ENCODE results near the gene NCR2.

Gene NCR2

DNA sequence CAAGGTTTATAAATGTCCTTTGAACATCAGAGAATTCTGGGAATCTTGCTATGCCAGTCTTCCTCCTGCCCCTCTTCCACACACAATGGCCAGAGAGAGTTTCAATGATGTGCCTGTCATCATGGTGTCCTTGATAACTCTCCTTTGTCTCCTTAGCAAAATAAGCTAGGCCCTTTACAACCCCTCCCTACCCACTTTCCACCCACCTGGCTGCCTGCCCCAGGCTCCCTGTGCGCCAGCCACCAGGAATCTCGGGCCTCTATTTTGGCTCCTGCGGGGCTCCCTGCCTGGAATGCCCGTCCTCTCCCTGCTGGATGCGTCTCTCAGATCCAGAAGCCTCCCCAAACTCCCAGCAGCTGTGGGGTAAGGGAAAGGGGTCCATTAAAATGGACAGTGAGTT is 60.9 kb downstream of the NCR2 start:
- ATAC-seq: no peak
- no peak for DNase-seq
- Mint-ChIP-seq H3K27me3 (peaks cover 46% of the 10 kb centered on the region), H3K4me3 (no peak overlapping the region), H3K9me3 (peaks cover 11 to 35% of the 10 kb centered on the region in 2 donors), H3K27ac (no peak overlapping the region), H3K4me1 (no peaks in the 10 kb centered on the region)

GRCh38 chr6:41399424-41399823 is 64.0 kb downstream of the NCR2 start:
- ATAC-seq (no peak), DNase-seq (no peak)
- Mint-ChIP-seq H3K27me3 (peaks cover 49% of the 10 kb centered on the region), H3K9me3 (peaks cover 3 to 27% of the 10 kb centered on the region in 2 donors), H3K4me1 (no peaks in the 10 kb centered on the region), H3K4me3 (no peak overlapping the region), H3K27ac (no peak overlapping the region)

Data from stimulated activated naive CD8-positive, alpha-beta T cell treated with anti-CD3 and anti-CD28 coated beads, Interleukin-15, amount 100 ng/mL, for 72 hours (primary cell).